ENCODE results near the gene PAX3.

DNA sequence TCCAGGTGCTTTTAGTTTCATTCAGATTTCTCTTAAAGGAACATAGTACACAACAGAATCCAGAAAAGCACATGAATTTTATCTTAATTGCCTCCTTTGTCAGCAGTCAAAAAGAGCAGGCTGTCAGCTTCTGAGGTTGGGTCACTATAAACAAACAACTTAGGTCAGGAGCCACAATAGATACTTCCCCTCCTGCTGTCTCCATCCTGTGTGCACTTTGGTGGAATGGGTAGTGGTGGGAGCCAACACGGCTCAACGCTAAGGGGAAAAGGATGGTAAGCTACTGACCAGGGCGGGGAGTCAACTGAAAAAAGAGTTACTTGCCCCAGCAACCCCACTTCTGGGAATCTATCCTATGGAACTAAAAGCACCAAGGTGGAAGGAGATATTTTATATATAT is 121.9 kb downstream of the PAX3 start:
- TF ChIP-seq POLR2AphosphoS5 (IDR thresholded peaks at IDR 0.05; ENCODE audit: low read depth, low read length) (no peak), TAF1 (IDR thresholded peaks at IDR 0.05; ENCODE audit: borderline replicate concordance, insufficient read depth, low read length) (no peak), FOXP2 (optimal IDR thresholded peaks at IDR 0.05; ENCODE audit: borderline replicate concordance, extremely low read depth, extremely low read length, insufficient read depth) (no peak), SIN3A (IDR thresholded peaks at IDR 0.05; ENCODE audit: borderline replicate concordance, insufficient read depth, low read length) (no peak)
- TF ChIP-seq, protein P1, sequence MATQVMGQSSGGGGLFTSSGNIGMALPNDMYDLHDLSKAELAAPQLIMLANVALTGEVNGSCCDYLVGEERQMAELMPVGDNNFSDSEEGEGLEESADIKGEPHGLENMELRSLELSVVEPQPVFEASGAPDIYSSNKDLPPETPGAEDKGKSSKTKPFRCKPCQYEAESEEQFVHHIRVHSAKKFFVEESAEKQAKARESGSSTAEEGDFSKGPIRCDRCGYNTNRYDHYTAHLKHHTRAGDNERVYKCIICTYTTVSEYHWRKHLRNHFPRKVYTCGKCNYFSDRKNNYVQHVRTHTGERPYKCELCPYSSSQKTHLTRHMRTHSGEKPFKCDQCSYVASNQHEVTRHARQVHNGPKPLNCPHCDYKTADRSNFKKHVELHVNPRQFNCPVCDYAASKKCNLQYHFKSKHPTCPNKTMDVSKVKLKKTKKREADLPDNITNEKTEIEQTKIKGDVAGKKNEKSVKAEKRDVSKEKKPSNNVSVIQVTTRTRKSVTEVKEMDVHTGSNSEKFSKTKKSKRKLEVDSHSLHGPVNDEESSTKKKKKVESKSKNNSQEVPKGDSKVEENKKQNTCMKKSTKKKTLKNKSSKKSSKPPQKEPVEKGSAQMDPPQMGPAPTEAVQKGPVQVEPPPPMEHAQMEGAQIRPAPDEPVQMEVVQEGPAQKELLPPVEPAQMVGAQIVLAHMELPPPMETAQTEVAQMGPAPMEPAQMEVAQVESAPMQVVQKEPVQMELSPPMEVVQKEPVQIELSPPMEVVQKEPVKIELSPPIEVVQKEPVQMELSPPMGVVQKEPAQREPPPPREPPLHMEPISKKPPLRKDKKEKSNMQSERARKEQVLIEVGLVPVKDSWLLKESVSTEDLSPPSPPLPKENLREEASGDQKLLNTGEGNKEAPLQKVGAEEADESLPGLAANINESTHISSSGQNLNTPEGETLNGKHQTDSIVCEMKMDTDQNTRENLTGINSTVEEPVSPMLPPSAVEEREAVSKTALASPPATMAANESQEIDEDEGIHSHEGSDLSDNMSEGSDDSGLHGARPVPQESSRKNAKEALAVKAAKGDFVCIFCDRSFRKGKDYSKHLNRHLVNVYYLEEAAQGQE (IDR thresholded peaks at IDR 0.05; ENCODE audit: insufficient read depth in 1 of 2, low read depth in 2 of 2, low read length in 2 of 2): no peak
